GM19023 (cell line): ENCODE data around the gene BCL2L1.

Experiments
- ATAC-seq: cut with Tn5 transposase; IDR thresholded peaks from one replicate; pipeline ENCODE4 v1.9.1; 2021; ENCODE audit warnings: mild to moderate bottlenecking, moderate library complexity; ENCODE audit not compliant: unreplicated experiment

Gene BCL2L1

DNA sequence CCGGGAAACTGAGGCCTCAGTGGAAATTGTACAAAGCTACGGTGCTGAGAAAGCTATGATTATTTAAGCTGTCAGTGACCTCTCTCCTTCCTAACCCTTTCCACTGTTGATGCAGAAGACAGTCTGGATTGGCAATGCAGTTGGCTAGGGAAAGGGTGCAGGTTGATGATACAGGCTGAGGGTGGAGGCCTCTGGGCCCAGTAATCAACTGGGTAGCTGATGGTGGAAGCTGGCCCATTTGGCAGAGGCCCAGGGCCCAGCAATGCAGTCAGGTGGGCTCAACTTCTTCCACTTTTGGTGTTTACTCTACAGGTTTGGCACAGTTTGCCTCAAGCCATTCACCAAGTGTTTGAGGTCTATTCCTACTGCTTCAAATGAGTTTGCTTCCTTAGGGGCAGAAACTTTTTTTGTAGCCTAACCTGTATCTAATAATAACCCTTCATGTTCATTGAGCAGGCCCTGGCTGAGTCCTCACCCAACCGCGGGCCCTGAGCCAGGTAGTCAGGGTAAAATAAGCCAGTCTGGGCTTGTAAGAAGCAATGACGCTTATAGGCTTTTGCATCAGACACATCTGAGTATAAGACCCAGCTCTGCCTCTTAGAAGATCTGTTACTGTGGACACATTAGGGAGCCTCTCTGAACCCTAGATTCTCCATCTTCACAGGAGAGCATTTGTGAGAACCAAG lies 12.1 kb downstream of the BCL2L1 start:
- no peak for ATAC-seq

DNA sequence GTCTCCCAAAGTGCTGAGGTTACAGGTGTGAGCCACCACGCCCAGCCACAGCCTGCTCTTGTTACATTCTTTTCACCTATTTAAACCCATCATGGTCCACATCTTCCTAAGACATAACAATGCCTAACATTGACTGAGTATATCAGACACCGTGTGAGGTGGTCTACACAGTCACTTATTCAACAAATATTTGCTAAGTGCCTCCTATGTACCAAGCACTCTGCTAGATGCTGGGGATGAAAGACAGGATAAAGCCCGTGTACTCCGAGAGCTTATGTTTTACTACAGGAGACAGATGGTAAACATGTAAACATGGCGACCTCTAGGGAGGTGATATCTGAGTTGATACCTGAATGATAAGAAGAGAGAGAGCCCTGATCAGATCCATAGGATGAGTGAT lies 12.7 kb downstream of the BCL2L1 start:
- no peak for ATAC-seq

DNA sequence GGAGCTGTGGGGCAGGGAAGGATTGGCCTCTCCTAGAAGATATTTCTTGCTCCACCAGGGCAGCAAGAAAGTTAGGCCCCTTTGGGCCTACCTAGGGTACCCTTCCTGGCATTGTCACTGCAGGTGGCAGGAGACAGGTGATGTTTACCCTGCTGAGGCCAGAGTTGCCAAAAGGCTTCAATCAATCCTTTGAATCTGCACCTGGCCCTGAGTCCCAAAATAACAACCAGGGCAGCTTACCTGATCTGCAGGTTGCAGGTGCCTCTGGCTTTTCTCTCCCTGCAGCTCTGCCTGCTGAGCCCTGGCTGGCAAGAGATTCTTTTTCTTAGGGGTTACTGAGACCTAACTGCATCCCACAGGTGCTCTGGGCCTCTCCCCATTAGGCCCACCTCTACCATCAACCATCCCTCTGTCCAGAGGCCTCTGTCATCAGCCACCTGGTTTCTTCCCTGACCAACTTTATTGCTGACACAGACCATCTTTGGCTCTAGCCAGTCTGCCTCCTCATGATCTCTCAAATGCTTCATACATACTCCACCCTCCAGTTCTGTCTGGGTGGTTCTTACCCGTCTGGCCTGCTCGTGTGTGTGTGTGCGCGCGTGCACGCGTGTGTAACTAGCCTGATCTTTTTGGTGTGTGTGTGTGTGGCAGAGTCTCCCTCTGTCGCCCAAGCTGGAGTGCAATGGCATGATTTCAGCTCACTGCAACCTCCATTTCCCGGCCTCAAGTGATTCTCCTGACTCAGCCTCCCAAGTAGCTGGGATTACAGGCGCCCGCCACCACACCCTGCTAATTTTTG lies 13.7 kb downstream of the BCL2L1 start:
- ATAC-seq: no peak

DNA sequence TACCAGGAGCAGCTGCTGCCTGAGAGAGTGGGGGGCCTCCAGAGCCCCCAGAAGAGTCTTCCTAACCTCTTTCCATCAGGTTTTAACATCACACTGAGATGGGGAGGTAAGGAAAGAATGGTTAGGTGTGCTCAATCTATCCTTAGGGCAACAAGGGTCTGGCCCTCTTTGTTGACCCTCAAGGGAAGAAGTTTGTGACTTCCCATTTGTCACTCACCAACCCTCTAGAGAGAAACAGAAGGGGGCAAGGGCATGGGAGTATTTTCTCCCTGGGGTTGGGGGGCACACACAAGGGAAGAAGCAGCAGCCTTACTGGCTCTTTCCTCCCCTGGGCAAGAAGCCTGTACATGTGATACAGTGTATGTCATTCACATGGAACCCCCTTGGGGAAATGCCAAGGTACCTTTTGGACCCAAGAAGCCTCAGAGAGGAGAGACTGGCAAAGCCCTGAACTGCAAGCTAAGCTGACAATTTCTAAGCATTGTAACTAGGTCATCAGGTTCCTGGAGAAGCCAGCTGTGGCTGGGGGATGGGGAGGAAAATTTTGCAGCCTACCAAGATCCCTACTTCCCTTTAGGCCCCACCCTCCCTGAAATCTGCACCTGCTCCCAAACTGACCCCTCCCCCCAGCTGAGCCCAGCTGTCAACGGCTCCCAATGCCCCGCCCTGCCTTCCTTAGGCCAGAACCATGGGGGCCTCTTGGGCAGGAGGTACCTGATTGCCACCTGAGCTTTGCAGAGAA lies 14.5 kb downstream of the BCL2L1 start:
- no peak for ATAC-seq

DNA sequence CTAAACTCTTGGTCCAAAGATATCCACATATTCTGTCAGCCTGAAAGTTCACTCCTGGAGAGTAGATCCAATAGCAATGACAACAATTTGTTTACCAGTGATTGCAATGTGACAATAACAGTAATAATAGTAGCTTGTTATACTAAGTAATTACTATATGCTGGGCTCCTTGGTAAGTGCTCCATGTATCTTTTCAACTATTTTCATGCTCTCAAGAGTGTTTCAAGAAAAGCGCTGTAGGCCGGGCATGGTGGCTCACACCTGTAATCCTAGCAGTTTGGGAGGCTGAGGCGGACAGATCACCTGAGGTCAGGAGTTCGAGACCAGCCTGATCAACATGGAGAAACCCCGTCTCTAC lies 15.4 kb downstream of the BCL2L1 start:
- ATAC-seq: no peak

DNA sequence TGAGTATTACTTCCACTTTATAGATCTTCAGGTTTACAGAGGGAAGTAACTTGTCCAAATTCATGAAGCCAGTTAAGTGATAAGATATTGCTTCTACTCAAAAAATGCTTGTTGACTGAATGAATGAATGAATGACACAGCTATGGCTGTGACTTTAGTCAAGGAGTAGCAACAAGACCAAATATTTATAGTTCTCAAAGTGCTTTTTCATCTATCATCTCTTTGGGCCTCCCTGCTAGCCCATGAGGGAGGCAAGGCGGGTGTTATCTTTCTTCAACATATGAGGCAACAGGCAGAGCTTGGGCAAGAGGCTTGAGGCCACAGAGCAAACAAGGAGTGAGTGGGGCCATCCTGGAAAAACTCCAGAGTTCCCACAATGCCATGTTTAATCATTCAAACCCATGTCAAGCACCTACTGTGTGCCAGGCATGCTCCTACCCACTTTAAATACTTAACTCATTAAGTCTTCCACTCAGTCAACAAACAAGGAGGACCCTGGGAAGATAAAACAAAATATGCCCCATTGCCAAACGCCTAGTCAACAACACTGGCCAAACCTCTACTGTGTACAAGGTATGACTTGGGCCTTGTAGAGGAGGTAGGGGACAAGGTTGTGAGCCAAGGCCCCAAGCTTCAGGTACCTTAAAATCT lies 15.9 kb downstream of the BCL2L1 start:
- ATAC-seq: no peak

DNA sequence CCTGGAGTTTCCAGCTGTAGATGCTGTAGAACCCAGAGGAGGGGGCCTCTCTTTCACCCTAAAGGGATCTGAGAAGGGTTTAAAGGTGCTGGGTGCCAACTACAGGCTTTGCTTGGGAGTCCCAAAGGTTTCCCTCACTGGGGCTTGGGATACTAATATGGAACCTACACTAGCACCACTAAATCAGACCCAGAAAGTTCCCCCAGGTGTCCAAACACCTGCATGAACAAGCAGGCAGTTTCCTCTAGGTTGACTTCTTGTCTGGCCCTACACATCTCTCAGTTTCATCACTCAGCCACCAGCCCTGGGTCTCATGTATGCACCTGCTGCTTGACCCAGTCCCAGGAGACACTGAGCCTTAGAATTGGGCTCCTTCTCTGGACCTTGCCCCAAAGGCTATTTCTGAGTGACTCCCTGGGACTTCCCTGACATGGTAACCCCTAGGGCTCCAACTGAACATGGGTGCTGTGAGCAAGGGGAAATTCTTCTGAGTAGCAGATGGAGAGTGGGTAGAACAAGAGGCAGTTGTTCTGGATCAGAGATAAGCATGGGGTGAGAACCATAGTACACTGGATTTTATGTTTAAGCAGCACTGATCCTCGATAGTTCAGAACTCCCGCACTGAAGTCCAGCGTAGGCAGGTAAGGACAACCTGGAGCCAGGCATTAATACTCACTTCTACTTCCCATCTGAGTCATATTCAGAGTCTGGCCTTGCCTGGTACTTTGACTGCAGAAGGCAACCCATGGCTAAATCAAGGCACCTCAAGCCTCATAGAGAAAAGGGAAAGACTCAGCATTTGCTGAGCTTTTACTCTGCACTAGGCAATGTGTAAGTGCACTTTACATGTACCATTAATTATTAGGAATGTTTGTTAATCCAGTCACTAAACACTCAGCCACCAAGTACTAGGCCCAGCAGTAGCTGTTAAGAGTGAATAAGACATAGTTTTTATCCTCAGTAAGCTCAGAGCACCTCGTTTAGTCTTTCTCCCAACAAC lies 16.8 kb downstream of the BCL2L1 start:
- ATAC-seq: peak; percentile 90

DNA sequence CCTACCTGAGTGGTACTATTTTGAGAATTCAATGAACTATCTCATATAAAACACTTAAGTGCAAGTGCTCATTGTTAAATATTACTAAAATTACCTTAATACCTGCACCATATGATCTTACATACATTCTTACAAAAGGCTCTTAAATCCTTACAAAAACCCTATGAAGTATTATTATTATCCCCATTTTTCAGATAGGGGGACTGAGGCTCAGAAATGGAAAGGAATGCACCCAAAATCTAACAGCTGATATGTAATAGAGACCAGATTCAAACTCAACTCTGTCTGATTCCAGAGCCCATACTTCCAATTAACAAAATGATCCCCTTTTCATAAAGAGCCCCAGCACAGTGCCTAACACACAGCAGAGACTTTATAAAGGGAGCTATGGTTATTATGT lies 17.5 kb downstream of the BCL2L1 start:
- ATAC-seq: no peak

DNA sequence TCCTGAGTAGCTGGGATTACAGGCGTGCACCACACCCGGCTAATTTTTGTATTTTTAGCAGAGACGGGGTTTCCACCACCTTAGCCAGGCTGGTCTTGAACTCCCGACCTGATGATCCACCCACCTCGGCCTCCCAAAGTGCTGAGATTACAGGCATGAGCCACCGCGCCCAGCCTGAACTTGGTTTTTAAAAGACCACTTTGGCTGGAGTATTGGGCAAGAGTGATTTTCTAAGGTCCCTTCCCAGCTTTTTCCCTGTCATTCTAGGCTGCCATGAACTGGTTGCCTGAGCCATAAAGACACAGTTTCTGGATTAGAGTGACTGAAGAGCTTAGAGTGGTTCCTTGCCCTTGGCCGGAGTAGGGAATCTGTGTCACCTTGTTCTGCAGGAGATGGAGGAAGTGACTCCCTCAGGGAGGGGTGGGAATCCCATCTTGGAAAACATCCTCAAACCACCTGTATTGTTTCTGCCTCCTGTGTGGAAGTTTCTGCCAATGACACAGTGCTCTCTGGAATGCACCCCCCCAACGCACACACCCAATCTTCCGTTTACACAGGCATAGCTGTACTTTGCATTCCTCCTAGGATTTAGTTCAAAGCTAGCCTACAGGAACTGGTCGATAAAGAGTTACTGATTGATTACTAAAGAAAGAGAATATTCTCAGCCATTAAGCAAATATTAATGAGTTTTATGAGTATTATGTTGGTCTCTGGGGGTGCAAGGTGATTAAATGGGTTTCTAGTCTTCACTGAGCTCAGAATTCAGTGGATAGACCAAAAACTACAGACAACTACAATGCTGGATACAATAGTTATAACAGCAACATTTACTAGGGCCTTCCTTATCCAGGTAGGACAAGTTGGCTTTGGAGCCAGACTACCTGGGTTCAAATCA lies 18.2 kb downstream of the BCL2L1 start:
- no peak for ATAC-seq

DNA sequence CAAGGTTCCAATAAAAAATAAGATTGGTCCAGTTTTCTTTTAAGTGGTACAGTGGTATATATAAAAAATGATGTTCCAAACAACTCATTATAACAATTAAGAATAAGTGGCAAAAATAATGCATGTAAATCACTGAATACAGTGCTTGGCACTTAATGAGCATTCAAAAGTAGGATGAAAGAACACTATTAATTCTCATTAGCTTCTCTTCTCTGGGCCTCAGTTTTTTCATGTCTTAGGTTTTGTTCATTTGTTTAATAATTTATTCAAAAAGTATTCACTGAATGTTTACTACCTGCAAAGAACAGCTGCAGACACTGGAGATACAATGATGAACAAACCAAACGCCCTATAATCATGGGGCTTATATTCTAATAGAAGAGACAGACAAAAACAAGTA lies 21.1 kb downstream of the BCL2L1 start:
- no peak for ATAC-seq

DNA sequence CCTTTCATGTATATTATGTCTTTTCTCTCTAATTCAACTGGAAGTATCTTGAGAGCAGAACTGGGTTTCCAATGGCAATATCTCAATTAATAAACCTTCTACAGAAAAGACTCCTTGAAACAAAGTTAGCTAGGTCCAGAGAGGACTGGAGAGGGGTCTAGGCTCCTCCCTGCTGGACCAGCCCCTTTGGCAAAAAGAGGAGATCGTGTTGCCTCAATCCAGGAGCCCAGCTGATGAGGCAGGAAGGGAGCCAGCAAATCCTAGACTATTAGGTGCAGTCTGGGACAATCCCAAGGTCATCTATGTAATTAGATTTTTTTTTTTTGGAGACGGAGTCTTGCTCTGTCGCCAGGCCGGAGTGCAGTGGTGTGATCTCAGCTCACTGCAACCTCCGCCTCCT lies 21.9 kb downstream of the BCL2L1 start:
- no peak for ATAC-seq

DNA sequence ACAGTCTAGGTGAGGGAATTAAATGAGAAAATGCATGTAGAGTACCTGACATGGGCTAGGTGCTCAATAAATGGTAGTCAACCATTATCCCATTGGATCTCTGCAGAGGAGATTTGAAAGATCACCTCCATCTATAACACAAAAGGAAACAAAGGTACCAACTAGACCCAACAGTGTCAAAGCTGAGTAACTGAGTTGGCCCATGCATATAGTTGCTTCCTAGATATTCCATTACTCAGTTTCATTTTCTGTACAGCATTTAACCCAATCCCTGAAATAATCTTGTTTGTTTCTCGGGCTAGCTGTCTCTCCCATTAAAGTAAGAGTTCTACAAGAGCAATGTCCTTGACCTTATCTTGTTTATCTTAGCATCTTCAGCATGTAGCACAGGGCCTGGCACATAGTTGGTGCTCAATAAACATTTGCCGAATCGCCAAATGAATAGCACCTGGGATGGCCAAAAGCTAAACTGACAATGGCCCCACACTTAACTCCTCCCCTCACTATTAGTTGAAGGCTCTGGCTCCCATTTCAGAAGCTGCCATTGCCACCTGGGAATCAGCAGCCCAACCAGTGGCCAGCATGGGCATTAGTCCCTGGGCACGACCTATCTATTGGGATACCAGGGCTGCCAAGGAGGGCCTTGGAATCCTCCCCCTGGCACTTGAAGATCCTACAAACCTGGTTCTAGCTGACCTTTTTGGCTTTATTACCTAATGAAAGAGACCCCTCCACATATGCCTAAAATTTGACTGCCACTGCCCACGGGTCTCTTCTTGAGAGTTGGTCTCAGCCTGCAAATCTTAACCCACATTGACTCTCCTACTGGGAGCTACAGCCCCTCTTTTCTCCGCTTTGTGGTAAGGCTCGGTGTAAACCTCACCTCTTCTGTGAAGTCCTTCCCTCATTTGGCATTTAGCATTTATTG lies 22.6 kb downstream of the BCL2L1 start:
- ATAC-seq: no peak

DNA sequence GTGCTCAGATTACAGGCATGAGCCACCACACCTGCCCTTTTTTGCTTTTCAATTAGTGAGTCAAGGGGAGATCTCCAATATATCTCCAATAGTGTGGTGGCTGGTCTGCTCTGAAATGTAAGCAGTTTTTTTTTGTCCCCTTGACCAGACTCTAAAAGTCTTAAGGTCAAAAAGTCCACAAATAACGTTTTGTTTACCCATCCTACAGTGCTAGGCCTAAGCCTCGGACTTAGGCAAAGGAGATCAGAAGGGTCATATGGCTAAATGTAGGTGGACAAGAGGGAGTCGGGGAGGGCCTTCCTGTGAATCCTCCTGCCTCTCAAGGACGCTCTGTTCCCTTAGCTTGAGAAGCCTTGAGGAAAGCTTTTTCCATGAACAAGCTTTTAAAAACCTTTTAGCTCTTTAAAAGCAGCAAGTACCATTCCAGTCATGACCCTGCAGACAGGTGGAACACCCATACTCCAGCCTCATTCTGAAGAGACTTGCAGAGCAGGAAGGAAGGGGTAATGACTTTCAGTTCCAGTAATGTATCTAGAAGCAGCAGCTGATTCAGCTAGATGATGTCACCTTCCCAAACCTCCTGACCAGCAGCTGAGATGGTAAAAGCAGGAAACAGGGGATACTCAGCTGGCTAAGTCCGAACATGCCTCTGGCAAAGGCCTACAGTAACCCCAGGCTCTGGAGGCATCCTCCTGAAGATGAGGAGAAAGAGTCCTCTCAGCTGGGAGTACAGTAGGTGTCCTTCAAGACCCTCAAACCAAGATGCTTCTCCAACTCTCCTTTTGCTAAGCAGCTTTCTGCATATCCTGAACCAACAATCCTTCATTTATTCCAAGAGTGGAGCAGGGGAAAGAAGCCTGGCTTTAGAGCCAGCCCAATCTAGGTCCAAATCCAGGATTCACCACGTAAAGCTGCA lies 23.6 kb downstream of the BCL2L1 start:
- ATAC-seq: peak; percentile 87

DNA sequence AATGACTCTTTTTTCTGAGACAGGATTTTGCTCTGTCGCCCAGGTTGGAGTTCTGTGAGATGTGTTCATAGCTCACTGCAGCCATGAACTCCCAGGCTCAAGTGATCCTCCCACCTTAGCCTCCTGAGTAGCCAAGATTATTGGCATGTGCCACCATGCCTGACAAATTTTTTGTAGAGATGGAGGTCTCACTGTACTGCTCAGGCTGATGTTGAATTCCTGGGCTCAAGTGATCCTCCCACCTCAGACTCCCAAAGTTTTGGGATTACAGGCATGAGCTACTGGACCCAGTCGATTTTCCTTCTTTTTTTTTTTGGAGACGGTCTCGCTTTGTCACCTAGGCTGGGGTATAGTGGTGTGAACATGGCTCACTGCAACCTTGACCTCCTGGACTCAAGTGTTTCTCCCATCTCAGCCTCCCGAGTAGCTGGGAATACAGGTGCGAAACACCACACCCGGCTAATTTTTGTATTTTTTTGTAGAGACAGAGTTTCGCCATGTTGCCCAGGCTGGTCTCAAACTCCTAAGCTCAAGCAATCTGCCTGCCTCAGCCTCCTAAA lies 24.3 kb downstream of the BCL2L1 start:
- no peak for ATAC-seq

DNA sequence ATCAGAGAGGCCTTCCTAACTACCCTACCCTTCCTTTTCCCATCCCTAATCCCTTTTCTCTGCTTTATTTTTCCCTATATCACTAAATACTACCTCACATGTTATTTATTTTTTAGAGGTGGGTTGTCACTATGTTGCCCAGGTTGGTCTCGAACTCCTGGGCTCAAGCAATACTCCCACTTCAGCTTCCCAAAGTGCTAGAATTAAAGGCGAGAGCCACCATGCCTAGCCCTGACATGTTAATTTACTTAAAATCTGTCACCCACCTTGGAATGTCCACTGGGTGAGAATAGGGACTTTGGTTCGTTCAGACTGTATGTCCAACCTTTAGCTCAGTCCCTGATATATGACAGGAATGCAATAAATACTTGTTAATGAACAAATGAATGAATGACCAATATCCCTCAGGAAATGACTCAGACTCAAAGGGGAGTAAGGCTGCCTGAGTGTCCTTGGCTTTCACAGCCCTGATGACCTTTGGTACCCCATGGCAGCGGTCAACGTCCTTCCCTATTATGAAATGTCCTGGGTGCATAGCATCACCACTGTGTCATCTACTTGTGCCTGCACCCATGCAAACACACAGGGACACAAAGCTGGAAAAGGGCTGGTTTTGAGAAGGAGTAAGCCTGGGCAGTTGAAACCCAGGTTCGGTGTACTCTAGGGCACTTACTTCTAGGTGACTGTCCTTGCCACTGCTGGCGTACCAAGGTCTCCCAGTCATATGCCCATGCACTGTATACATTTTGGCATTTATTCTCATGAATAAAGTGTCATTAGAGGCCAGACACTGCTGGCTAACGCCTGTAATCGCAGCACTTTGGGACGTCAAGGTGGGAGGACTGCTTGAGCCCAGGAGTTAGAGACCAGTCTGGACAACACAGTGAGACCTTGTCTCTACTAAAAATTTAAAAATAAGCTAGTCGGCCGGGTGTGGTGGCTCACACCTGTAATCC lies 26.5 kb downstream of the BCL2L1 start:
- ATAC-seq: no peak
